Dedifferentiated amniotic fluid mesenchymal stem cell (primary cell): ENCODE data around the gene SMC4.

Source experiments
- DNase-seq: peaks from one replicate; pipeline ENCODE4 v3.0.0-alpha.2; 2016; ENCODE audit errors: extremely low spot score

SMC4 gene

DNA sequence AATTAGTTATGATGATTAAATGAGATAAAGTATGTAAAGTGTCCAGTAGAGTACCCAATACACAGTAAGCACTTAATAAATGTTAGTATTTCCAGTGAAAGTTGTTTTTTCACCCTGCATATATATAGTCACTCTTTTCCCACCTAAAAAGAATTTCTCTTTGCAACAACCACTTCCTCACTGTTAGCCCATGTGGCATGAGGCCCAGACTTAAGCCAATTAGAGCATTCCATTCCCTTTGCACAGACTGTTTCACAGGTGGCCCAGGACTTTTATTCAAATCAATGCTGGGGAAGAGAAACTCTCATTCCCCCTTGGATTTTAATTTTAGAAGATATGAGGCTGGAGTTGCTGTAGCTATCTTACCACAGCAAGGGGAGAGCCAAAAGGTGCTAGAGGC lies 4.2 kb upstream of the SMC4 start:
- no peak for DNase-seq

DNA sequence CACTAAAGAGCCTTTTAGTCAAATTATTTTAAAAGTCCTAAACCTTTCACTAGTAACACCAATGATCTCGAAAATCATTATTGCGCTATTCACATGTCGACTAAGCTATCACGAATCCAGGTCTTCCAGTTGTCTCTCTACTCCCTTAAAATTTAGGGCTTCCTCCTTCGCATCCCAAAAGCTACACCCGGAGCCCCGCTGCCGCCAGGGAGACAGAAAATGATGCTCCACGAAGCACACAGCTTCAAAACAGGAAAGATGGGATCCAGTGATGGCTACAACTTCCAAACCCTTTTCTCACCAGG lies 678 bp upstream of the SMC4 start:
- no peak for DNase-seq

DNA sequence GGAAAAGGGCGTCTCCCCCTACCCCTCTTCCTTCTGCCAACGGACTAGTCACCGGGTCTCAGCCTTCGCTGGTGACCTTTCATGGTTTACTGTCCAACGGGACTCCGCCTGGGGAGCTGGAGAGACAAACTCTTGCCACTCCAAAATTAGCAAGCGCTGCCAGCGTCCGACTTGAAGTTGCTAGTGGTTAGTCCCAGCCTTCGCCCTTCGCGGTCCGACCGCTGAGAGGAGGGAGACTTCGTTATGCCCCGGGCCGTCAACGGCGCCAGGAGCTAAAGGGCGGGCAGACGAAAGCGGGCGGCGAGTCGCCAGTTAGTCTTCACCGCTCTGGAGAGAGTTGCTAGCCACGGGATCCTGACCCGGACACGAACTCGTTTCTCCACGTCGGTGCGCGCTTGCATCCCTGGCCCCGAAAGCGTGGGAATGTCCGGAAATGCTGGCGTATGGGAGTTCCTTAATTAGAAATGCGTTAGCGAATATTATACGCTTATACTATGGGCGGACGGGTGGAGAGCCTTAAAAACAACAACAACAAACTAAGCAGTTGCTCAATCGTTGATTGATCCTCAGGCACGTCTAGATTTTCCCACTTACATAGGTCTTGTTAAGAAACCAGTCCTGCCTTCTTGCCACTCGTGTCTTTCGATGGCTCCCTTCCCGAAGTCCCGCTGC lies 716 bp downstream of the SMC4 start:
- DNase-seq, result peak; percentile 37

DNA sequence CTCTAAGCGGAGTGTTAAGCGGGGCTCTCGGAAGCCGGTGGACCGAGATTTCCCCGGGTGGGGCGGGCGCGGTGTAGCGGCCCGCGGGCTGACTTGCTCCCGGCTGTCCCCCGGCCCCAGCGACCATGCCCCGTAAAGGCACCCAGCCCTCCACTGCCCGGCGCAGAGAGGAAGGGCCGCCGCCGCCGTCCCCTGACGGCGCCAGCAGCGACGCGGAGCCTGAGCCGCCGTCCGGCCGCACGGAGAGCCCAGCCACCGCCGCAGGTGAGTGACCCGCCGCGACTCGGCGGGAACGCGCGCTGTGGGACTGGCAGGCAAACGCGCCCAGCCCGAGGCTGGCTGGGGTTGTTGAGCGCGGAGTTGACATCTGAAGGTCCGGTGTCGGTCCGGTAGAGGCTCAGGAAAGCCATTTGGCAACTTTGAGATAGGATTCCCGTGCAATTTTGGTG lies 1.3 kb downstream of the SMC4 start:
- DNase-seq, result no peak

DNA sequence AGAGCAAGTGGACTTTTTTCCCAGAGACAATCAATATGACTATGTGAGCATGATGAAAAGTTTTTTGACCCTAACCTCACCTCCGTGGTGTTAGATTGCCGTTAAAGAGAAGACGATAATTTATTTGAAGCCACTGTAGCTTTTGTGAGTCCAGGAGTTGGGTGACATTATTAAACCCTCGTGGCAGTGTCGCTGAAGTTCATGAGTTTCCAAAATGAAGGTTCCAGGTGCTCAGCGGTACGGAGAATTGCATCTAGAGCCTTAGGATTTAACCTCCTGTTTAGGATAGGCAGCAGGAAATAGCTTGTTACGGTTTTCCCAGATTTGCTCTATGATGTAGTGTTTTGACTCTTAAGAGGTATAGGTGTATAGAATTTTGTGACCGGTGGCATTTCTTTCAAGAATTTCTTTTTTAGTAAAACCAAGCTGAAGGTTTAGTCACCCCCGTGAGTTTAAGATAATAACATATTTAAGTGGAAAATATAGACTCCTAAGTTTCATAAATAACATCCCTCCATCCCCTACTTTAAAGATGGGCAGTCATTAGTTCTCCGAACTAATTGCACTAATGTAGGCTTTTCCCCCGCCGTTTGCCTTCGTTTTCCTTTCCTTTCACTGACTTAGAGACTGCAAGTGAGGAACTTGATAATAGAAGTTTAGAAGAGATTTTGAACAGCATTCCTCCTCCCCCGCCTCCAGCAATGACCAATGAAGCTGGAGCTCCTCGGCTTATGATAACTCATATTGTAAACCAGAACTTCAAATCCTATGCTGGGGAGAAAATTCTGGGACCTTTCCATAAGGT lies 2.0 kb downstream of the SMC4 start:
- DNase-seq, result peak; percentile 54

DNA sequence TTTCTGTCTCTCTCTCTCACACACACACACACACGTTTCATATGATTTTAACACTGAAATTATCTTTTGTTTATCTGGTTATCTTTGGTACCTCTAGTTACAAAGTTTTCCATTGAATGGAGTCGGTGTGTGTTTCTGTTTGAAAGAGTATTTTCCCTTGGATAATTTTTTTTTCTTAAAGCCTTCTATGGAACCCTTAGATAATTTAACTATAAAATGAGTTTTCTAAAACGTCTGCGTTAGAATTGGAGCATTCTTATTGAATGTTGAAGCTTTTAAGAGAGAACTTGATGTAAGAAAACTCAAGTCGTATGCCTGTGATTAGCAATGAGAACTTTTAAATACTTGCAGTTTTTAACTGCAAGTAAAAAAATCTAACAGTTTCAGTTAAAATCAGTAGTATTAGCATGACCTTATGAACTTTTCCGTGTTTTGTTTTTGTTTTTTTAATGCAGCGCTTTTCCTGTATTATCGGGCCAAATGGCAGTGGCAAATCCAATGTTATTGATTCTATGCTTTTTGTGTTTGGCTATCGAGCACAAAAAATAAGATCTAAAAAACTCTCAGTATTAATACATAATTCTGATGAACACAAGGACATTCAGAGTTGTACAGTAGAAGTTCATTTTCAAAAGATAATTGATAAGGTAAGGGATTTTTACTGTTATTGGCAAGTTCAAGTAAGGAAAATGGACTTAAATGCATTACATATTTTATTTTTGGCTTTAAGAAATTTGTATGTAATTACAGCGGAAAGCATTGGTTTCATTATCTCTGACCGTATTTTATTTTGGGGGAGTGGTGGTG lies 3.0 kb downstream of the SMC4 start:
- no peak for DNase-seq

DNA sequence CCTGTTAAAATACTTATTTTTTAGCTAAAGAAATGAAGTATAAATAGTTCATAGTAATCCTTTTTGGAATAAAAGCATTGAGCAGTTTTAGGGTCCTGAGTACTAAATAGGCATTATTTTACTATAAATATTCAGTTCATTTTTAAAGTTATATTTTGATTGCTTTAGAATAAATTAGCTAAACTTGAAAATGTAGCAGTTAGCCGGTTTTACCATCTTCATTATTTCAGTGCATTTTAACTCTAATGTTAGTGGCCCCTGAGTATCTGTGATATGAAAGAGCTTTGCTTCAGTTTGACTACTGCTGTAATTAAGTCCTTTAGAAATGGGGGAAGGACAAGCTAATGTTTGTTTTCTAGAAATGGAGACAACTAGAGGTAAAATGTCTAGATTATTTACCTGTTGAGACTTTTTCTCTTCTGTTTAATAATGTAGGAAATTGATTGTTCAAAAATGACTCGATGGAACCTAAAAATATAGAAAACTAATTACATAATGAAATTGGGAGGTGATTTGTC lies 3.6 kb downstream of the SMC4 start:
- no peak for DNase-seq

DNA sequence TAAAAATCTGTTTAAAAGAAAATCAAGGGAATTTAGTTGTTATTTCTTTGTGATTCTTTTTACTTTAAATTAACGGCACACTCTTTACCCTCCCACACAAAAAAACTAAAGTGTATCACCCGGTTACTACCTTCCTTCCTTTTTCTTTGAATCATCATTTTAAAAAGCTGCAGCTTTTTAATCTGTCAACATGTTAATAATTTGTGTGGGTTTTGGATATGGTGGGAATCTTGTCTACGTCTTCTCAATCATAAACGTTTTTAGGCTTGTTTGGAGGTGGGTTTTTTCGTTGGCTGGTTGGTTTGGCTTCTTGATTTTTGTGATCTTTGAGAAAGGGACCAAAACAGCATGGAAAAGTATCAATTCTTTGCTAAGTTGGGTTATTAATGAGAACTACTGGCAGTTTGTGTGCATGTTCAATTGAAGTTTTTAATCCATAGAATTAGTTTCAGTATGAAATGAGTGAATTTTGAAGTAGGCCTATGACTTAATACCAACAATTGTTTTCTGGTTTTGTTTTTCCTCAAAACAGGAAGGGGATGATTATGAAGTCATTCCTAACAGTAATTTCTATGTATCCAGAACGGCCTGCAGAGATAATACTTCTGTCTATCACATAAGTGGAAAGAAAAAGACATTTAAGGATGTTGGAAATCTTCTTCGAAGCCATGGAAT lies 4.5 kb downstream of the SMC4 start:
- DNase-seq, result no peak

DNA sequence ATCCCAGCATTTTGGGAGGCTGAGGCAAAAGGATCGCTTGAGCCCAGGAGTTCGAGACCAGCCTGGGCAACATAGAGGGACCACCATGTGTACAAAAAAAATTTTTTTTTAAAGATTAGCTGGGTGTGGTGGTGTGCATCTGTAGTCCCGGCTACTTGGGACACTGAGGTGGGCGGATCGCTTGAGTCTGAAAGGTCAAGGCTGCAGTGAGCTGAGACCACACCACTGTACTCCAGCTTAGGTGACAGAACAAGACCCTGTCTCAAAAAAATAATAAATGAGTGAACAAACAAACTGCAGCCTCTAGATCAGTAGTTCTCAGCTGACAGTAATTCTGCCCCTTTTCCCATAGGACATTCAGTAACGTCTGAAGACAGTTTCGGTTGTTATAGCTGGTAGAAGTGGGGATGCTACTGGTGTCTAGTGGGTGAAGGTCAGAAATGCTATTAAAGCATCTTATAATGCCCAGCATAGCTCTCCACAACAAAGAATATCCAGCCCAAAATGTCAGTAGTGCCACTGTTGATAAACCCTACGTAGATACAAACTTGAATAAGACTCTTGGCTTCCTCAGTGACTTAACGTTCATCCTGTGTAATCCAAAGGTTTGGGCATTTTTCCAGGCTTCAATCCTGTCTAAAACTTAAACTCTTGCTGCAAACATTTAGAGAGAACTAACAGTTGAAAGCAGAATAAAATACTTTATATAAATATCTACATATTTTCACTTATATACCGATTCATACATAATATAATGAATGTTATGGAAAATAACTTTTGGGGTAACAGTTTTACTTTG lies 10.6 kb downstream of the SMC4 start:
- no peak for DNase-seq

DNA sequence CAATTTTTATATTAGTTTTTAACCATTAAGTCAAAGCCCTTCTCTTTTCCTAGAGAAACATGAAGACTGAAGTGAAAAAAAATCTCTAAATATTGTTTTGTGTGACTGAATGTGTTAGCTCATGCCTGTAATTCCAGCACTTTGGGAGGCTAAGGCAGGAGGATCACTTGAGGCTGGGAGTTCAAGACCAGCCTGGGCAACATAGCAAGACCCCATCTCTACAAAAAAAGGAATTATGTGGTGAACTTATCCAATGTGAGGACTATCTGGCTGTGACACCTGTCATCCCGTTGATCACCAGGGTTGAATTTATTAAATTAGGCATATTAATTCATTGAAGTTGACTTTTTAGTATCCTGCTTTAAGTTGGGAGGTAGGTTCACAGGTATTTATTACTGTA lies 13.0 kb downstream of the SMC4 start:
- DNase-seq, result no peak

DNA sequence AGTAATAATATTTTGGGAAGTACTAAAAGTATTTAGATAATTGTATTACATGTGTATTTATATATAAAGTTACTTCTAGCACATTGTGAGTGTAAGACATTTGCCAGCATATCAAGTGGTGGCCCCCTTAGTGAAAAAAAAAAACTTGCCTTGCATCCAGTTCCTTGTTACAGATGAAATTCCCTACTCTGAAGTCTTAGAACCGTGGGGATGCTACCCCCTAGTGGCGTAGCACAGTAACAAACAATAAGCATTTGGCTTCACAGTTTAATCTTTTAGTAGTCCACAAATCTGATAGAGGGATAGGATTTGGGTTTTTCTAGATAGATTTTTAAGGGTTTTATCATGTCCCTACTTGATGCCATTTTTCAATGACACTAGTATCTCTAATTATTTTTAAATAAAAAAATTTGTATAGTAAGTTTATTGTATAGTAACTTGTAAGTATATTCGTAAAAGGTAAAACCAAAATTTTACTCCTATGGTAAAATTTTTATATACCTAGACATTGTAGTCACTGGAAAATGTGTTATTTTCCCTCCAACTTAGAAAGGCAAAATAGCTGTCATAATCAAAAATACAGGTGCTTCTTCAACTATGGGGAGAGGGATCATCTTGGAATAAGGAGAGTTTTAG lies 14.3 kb downstream of the SMC4 start:
- peak; percentile 74 for DNase-seq

DNA sequence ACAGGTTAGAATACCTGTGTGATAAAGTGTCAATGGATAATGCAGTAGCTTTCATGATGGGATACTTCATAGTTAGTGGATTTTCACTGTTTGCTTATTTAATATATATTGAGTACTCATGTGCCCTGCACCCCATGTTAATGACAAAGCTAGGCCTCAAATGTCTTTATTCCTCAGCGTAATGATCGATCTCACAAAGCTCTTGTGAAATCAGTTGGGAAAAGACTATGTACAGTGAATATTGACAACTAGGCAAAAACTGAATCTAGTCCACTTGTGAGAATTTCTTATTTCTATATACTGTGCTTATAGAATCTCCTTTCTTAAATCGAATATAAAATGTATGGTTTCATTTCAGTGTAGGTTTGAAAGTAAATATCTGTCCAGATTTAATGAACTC lies 17.9 kb downstream of the SMC4 start:
- DNase-seq, result no peak

DNA sequence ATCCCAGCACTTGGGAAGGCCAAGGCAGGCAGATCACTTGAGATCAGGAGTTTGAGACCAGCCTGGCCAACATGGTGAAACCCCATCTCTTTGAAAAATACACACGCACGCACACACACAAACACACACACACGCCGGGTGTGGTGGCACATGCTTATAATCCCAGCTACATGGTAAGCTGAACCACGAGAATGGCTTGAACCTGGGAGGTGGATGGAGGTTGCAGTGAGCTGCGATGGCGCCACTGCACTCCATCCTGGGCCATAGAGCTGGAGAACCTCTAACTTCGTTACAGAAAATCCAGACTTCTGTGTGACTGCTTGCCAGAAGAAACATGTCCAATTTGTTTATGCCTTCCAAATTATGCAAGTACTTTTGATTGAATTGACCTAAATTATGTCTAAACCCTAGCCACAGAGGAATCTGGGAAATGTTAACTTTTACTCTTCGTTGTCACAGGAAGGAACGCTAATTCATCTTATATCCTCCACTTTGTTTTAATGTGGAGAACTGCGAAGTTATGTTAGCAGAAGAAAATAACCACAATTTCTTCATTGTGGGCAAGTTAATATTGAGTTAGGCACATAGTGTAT lies 28.5 kb downstream of the SMC4 start:
- DNase-seq, result no peak

DNA sequence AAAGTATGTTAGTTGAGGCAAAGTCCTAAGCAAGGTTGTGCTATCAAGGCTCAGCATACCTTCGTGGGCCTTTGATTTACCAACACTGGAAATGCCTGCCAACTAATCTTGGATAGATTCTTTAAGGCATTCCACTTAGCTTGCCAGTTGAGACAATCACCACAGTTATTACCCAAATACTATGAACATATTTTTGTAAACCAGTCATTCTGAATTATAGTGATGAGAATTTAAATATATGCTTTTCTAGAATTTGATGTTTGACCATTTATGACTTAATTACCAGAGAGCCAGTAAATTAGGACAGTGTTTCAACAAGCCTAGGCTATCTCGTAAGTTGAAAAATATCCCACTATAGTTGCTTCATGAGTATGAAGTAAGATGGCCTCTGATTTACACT lies 34.6 kb downstream of the SMC4 start:
- DNase-seq, result peak; percentile 61

DNA sequence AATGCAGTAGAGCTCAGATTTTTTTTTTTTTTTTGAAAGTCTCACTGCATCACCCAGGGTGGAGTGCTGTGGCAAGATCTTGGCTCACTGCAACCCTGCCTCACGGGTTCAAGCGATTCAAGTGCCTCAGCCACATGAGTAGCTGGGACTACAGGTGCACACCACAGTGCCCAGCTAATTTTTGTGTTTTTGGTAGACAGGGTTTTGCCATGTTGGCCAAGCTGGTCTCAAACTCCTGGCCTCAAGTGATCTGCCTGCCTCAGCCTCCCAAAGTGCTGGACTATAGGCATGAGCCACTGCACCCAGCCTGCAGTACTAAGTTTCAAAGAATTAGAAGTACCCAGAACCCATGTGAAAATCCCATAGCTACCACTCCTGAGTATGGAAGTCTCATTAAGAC lies 35.6 kb downstream of the SMC4 start:
- DNase-seq, result no peak

DNA sequence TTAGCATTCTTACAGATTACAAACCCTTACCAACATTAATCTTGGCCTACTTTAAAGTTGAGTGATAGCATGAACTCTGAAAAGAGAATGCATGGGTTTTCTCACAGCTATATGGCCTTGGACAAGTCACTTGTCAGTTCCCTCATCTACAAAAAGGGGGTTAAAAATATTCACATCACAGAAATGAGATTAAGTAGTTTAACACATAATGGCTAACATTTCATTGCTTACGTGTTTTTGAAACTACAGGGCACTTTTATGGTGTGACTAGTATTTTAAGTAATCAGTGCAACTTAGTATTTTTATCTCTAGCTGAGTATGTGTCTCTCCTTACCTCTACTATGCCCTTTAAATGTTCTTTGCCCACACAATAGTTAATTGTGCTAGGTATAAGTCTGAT lies 36.3 kb downstream of the SMC4 start:
- no peak for DNase-seq

DNA sequence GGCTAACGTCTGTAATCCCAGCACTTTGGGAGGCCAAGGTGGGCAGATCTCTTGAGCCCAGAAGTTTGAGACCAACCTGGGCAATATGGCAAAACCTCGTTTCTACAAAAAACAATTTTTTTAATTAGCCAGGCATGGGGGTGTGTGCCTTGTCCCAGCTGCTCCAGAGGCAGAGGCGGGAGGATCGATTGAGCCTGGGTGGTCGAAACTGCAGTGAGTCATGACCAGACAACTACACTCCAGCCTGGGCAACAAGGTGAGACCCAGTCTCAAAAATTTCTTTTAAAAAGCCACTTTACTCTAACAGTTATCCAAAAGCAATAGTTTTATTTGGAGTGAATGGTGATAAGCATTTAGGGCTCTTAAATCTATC lies 37.6 kb downstream of the SMC4 start:
- no peak for DNase-seq

DNA sequence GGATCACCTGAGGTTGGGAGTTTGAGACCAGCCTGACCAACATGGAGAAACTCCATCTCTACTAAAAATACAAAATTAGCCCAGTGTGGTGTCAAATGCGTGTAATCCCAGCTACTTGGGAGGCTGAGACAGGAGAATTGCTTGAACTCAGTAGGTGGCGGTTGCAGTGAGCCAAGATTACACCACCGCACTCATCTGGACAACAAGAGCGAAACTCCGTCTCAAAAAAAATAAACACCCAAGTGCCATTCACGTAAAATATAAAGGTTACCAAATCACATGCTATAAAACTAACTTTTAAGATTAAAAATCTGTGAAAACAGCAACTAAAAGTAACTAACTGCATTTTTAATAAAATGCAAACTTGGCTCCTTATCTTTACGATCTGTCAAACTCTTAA lies 41.2 kb downstream of the SMC4 start:
- no peak for DNase-seq

DNA sequence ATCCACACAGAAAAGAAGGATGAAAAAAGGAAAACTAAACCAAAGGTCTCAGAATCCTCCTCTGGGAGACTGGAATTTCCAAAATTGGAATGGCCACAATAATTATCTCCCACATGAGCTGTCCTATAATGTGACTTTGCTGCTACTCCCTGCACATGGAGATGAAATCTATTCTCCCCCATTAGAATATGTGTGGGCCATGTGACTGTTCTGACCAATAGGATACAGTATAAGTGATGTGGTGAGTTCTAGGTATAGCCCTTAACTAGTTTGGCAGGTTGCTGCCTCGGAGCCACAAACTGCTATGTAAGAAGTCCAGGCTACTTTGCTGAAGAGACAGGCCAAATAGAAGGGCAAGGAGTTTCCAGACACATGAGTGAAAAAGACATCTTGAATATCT lies 45.0 kb downstream of the SMC4 start:
- DNase-seq, result no peak

DNA sequence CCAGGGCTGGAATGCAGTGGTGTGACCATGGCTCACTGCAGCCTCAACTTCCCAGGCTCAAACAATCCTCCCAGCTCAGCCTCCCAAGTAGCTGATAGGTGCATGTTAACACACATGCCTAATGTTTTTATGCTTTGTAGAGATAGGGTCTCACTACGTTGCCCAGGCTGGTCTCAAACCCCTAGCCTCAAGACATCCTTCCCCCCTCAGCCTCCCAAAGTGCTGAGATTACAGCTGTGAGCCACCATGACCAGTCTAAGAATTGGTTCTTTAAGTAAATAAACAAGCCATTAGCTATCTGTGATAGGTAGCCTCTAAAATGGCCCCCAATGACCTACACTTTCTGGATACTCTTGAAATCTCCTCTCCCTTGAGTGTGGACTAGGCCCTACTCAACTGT lies 46.4 kb downstream of the SMC4 start:
- no peak for DNase-seq
